Endothelial cell (in vitro differentiated cells): ENCODE data around the gene PARM1. TPM values are rescaled to one million over a fixed set of nuclear protein-coding genes. Genes with fewer than 3 reads are reported as not detected.

ENCODE experiments used
- DNase-seq: peaks from one replicate; pipeline ENCODE4 v3.0.0; 2021; ENCODE audit warnings: low spot score
- H3K27ac Mint-ChIP-seq: one replicate; pipeline ENCODE4 v1.8.0; 2021; ENCODE audit warnings: mixed read lengths, inconsistent platforms; ENCODE audit not compliant: unreplicated experiment
- H3K27me3 Mint-ChIP-seq: one replicate; pipeline ENCODE4 v1.8.0; 2021; ENCODE audit warnings: mild to moderate bottlenecking, moderate library complexity, mixed read lengths, inconsistent platforms; ENCODE audit not compliant: unreplicated experiment
- H3K36me3 Mint-ChIP-seq: one replicate; pipeline ENCODE4 v1.8.0; 2021; ENCODE audit warnings: mild to moderate bottlenecking, low read depth, mixed read lengths, inconsistent platforms; ENCODE audit not compliant: unreplicated experiment
- H3K4me1 Mint-ChIP-seq: one replicate; pipeline ENCODE4 v1.8.0; 2021; ENCODE audit warnings: mild to moderate bottlenecking, mixed read lengths, inconsistent platforms; ENCODE audit not compliant: unreplicated experiment
- H3K4me3 Mint-ChIP-seq: one replicate; pipeline ENCODE4 v1.8.0; 2021; ENCODE audit warnings: mild to moderate bottlenecking, mixed read lengths, inconsistent platforms; ENCODE audit not compliant: unreplicated experiment
- H3K9me3 Mint-ChIP-seq: one replicate; pipeline ENCODE4 v1.8.0; 2021; ENCODE audit warnings: mixed read lengths, inconsistent platforms; ENCODE audit not compliant: unreplicated experiment
- total RNA-seq: library from RNA; stranded (reverse); fragmentation: NEBNext Ultra II Directional; extraction: Animal tissue kit (Norgen Biotek cat#: 25700); gene quantifications from one replicate; pipeline ENCODE4 v1.2.1, GENCODE V29; 2021; ENCODE audit not compliant: unreplicated experiment
- TF ChIP-seq, protein P1 (sequence below): fragments of 200-600 bp; sonication (generic); IDR thresholded peaks from one replicate; pipeline ENCODE4 v1.5.0; 2021; ENCODE audit warnings: antibody characterized with exemption; ENCODE audit not compliant: unreplicated experiment

PARM1 gene
- total RNA-seq, 1 donor from 2014 or later: 0.18 TPM

DNA sequence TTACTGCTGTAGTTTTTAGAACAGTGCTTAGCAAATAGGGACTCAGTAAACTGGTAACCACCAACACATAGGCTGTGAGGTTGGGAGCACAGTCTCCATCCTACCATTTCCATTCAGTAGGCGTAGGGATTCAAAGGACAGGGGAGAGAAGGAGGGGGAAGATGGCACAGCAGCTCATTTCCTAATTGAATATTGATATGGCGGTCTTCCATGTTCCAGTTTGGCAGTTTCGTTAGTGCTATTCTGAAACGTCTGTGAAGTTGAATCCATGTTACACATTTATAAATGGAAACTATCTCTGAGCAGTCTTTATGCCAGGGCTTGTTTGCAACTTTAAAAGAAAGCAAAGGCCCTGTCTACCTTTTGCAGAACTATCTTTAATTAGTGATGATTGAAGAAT lies 105.5 kb downstream of the PARM1 start:
- DNase-seq: no peak
- no peaks in the 10 kb centered on the region for H3K9me3 Mint-ChIP-seq
- H3K27me3 Mint-ChIP-seq: no peaks in the 10 kb centered on the region
- no peak overlapping the region for H3K27ac Mint-ChIP-seq
- H3K4me1 Mint-ChIP-seq: peaks cover 2% of the 10 kb centered on the region
- no peak overlapping the region for H3K4me3 Mint-ChIP-seq
- H3K36me3 Mint-ChIP-seq: no peaks in the 10 kb centered on the region
- TF ChIP-seq, protein P1, sequence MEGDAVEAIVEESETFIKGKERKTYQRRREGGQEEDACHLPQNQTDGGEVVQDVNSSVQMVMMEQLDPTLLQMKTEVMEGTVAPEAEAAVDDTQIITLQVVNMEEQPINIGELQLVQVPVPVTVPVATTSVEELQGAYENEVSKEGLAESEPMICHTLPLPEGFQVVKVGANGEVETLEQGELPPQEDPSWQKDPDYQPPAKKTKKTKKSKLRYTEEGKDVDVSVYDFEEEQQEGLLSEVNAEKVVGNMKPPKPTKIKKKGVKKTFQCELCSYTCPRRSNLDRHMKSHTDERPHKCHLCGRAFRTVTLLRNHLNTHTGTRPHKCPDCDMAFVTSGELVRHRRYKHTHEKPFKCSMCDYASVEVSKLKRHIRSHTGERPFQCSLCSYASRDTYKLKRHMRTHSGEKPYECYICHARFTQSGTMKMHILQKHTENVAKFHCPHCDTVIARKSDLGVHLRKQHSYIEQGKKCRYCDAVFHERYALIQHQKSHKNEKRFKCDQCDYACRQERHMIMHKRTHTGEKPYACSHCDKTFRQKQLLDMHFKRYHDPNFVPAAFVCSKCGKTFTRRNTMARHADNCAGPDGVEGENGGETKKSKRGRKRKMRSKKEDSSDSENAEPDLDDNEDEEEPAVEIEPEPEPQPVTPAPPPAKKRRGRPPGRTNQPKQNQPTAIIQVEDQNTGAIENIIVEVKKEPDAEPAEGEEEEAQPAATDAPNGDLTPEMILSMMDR: no peak

GRCh38 chr4:75040703-75041102 lies 107.8 kb downstream of the PARM1 start:
- DNase-seq: no peak
- Mint-ChIP-seq H3K4me3 (no peak overlapping the region), H3K27ac (no peak overlapping the region), H3K9me3 (no peaks in the 10 kb centered on the region), H3K36me3 (no peaks in the 10 kb centered on the region), H3K4me1 (no peaks in the 10 kb centered on the region), H3K27me3 (no peaks in the 10 kb centered on the region)
- TF ChIP-seq, protein P1: no peak

GRCh38 chr4:75042601-75043208 lies 109.8 kb downstream of the PARM1 start:
- H3K4me1 Mint-ChIP-seq: peaks cover 4% of the 10 kb centered on the region
- peaks cover 2% of the 10 kb centered on the region for H3K27me3 Mint-ChIP-seq
- H3K36me3 Mint-ChIP-seq: no peaks in the 10 kb centered on the region
- no peaks in the 10 kb centered on the region for H3K9me3 Mint-ChIP-seq
- no peak overlapping the region for H3K4me3 Mint-ChIP-seq
- DNase-seq: no peak
- TF ChIP-seq, protein P1: no peak
- H3K27ac Mint-ChIP-seq: no peak overlapping the region

GRCh38 chr4:75046226-75046625 lies 113.3 kb downstream of the PARM1 start:
- TF ChIP-seq, protein P1: no peak
- Mint-ChIP-seq H3K27ac (no peak overlapping the region), H3K9me3 (no peaks in the 10 kb centered on the region), H3K27me3 (peaks cover 4% of the 10 kb centered on the region), H3K4me1 (peaks cover 4% of the 10 kb centered on the region), H3K36me3 (no peaks in the 10 kb centered on the region), H3K4me3 (no peak overlapping the region)
- DNase-seq: no peak

DNA sequence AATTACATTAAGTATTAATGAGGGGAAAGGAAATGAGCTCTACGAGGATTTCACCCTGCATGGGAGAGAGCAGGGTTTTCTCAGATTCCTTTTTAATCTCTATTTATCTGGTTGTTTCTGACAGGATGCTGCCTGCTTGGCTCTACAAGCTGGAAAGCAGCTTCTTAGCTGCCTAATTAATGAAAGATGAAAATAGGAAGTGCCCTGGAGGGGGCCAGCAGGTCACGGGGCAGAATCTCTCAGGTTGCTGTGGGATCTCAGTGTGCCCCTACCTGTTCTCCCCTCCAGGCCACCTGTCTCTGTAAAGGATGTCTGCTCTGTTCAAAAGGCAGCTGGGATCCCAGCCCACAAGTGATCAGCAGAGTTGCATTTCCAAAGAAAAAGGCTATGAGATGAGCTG lies 113.7 kb downstream of the PARM1 start:
- DNase-seq: no peak
- no peak overlapping the region for H3K4me3 Mint-ChIP-seq
- H3K27ac Mint-ChIP-seq: no peak overlapping the region
- no peaks in the 10 kb centered on the region for H3K9me3 Mint-ChIP-seq
- H3K36me3 Mint-ChIP-seq: no peaks in the 10 kb centered on the region
- peaks cover 4% of the 10 kb centered on the region for H3K27me3 Mint-ChIP-seq
- TF ChIP-seq, protein P1: no peak
- peaks cover 4% of the 10 kb centered on the region for H3K4me1 Mint-ChIP-seq
